RWPE1 (cell line): ENCODE results near the gene PRSS33.

ENCODE experiments used
- CTCF ChIA-PET: fragments of 350-600 bp; sonication (Branson Sonifier 250); formaldehyde crosslinking; extraction: SDS; loops from one replicate; lab custom pipeline; 2021; lab: Yijun Ruan, JAX
- POLR2A ChIA-PET: fragments of 400-600 bp; formaldehyde crosslinking; extraction: SDS; loops from one replicate; lab custom pipeline; 2020; ENCODE audit warnings: antibody characterized with exemption; ENCODE audit not compliant: low non-redundant PET; lab: Yijun Ruan, JAX
- DNase-seq: peaks from one replicate; pipeline ENCODE4 v3.0.0; 2012; ENCODE audit warnings: low spot score
- H3K27ac ChIP-seq: fragments of 450-650 bp; 2 replicates; pipeline ENCODE4 v1.5.1; 2017
- TF ChIP-seq, protein P1 (sequence below): fragments of 450-650 bp; conservative IDR thresholded peaks from 2 replicates; pipeline ENCODE4 v1.5.1; 2017; ENCODE audit warnings: low read depth, mild to moderate bottlenecking

PRSS33 gene

DNA sequence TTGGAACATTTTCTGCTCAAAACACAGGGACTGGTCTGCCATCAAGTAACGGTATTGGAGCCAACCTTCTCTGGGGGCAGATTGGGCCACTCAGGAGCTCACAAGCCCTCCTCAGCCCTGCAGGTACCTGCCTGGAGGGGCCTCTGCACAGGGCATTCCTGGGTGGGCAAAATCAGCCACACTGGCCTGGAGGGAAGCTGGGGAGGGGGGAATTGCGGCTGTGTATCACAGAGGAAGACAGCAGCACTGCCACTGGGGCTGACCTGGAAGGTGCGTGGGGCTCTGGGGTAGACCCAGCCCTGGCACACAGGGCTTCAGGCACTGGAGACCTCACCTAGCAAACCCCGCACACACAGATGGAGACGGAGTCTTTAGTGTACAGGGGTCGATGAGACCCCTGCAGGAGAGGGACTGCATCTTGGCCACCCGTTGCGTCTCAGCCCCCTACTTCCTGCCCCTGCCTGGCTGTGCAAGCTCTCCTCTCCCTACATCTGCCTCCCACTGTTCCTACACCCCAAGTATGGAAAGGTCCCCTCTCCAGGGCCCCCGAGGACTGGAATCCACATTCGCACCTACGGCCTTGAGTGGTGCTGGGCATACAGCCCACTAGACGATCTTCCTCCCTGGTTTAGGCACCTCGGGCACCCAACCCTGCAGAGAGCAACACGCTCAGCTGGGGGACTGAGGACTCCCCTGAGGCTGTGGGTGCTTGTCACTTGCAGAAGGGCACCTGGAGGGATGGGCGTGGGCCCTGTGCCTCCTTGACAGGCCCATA lies 42.1 kb downstream of the PRSS33 start:
- ChIA-PET POLR2A (no interaction called here), CTCF (interaction anchor here (0.6 kb wide), 1 partner anchor 182 kb away, joined by 3 read pairs; no protein-coding TSS in a partner anchor)
- TF ChIP-seq, protein P1, sequence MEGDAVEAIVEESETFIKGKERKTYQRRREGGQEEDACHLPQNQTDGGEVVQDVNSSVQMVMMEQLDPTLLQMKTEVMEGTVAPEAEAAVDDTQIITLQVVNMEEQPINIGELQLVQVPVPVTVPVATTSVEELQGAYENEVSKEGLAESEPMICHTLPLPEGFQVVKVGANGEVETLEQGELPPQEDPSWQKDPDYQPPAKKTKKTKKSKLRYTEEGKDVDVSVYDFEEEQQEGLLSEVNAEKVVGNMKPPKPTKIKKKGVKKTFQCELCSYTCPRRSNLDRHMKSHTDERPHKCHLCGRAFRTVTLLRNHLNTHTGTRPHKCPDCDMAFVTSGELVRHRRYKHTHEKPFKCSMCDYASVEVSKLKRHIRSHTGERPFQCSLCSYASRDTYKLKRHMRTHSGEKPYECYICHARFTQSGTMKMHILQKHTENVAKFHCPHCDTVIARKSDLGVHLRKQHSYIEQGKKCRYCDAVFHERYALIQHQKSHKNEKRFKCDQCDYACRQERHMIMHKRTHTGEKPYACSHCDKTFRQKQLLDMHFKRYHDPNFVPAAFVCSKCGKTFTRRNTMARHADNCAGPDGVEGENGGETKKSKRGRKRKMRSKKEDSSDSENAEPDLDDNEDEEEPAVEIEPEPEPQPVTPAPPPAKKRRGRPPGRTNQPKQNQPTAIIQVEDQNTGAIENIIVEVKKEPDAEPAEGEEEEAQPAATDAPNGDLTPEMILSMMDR: no peak
- H3K27ac ChIP-seq: no peak overlapping the region
- no peak for DNase-seq

DNA sequence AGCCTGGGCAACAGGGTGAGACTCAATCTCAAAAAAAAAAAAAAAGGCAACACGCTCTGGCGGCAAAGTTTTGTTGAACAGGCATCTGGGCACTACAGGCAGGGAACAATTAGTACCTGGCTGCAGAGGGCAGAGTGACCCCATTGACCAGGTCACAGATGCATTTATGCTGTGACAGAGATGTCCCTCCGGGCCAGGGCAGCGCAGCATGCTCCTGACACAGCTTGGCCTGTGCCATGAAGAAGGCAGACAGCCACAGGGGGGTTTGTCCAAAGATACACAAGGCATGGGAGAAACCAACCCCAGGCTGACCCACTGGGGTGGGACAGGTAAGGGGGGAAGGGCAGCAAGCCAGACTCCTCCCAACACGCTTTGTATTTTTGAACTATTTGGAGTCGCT lies 42.6 kb downstream of the PRSS33 start:
- POLR2A ChIA-PET: no interaction called here
- no peak for DNase-seq
- TF ChIP-seq, protein P1: no peak
- CTCF ChIA-PET: no interaction called here
- H3K27ac ChIP-seq: no peak overlapping the region

DNA sequence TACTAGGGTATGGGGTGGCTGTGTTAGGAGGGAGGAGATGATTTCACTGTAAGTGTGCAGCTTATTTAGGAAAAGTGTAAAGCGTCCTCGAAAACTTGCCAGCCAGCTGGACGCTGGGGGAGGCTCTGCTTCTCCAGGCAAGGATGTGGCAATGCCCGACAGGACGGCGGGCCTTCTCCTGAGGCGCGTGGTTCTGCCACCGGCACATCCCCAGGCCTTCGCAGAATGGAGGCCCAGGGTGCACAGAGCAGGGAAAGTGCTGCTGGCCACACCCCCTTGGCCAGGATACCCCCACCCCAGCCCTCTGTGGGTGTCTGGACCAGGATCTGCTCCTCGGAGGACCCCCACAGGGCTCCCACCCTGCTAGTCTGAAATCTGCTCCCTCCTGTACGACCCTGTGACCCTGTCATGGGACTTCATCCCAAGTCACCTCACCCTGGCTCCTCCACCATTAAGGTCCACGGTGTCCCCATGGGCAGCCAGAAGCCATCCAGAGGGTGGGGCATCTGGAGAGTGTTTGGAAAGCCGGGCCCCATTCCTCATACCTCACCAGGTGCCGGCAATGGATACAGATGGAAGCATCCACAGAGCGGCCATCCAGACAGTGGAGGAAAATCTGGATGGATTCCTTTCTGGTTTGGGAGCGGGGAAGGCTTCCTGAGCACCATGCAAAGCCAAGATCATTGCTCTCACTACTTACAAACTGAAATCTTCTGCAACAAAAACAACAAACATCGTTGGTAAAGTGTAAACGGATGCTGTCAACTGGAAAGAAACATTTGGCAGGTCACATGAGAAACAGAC lies 44.2 kb downstream of the PRSS33 start:
- ChIA-PET CTCF (no interaction called here), POLR2A (no interaction called here)
- TF ChIP-seq, protein P1: no peak
- no peak overlapping the region for H3K27ac ChIP-seq
- no peak for DNase-seq

DNA sequence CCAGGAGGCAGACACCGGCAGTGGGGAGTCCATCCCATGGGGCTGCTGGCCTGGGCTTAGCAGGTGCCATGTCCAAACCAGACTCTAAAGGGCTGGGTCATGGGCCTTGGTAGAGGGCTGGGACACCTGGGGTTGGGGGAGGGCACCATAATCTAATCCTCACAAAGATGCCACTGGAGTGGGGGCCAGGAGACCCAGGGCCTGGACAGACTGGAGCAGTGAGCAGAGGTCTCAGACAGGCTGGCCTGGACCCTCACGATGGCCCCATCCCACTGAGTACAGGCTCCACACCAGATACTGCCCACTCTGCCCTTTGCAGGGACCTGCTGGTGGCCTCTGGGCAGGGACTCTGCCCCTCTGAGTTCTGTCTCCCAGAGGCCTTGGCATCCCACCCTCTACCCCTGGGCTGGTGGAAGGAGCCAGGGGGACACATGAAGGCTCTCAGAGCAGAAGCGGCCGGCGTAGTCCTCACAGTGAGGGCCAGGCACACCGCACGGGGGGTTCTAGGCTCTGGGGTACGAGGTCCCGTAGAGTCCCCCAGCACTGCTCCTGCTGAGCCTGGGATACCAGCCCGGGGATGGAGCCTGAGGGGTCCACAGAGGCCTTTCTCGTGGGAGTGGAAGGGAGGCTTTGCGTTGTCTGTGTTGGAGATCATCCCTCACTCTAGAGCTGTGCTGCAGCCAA lies 44.9 kb downstream of the PRSS33 start:
- POLR2A ChIA-PET: interaction anchor here (0.6 kb wide), 1 partner anchor 1873 kb away, joined by 3 read pairs; no protein-coding TSS in a partner anchor
- TF ChIP-seq, protein P1: no peak
- no peak overlapping the region for H3K27ac ChIP-seq
- DNase-seq: no peak
- CTCF ChIA-PET: no interaction called here

DNA sequence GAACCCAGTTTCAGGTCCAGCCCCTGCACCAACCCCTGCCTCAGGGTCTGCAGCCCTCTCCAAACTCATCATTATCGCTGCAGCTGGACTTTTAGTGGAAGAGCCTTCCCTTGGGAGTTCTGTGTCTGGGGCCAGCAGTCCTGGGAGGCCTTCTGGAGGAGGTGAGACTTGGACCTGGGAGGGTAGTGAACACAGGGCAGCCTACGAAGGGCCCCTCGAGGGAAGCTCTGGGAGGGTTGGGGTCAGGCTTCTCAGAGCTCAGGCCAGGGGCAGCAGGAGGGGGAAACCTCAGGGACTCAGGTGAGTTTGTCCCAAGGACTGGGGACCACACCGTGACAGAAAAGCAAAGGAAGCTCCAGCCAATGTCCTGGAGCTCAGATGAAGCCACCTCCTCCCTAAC lies 46.2 kb downstream of the PRSS33 start:
- ChIA-PET POLR2A (interaction anchor here (0.6 kb wide), 1 partner anchor 127 kb away, joined by 8 read pairs; no protein-coding TSS in a partner anchor), CTCF (interaction anchor here (0.7 kb wide), 1 partner anchor 221 kb away, joined by 3 read pairs; no protein-coding TSS in a partner anchor)
- H3K27ac ChIP-seq: no peak overlapping the region
- no peak for DNase-seq
- TF ChIP-seq, protein P1: no peak

DNA sequence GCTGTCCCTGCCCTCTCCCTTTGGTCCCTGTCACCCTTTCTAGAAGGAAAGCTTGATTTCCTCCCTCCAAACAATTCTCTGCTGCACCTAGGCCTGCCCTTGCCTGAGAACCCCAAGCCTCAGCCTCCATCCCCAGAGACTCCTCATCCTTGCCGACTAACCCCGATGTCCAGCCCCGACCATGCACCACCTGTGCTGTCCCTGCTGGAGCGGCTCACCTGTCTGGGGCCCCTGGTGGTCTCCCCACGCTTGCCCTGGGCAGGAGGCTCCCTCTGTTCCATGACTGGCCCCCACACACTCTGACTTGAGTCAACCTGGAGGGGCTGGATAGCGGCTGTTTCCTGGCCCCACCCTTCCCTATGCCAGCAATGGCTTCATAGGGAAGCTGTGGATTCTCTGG lies 46.9 kb downstream of the PRSS33 start:
- ChIA-PET CTCF (interaction anchor here (0.6 to 0.7 kb wide), 2 partner anchors 222 to 750 kb away, joined by 3 read pairs; no protein-coding TSS in a partner anchor), POLR2A (no interaction called here)
- H3K27ac ChIP-seq: no peak overlapping the region
- DNase-seq: no peak
- TF ChIP-seq, protein P1: no peak
